Calu3 (cell line): ENCODE data around the gene ASB4. TPM values are rescaled to one million over a fixed set of nuclear protein-coding genes. Genes with fewer than 3 reads are reported as not detected.
"Not testable (repeated sequence)": the region's sequence is repeated elsewhere in the genome, so short reads cannot be mapped to it uniquely, and the experiment has no call there.

ENCODE experiments used
- BruUV-seq: library from RNA; stranded (reverse); fragments of 400-500 nt; replicated peaks from 2 replicates; lab custom pipeline; 2021; lab: Mats Ljungman, UMichigan
- CTCF ChIA-PET: fragments of 300-600 bp; sonication (Branson Sonifier 250); formaldehyde crosslinking; loops from one replicate; lab custom pipeline; 2022; ENCODE audit warnings: antibody characterized with exemption; lab: Charles Lee
- DNase-seq: peaks from one replicate; pipeline ENCODE4 v3.0.0; 2022
- H3K27ac Mint-ChIP-seq: one replicate; pipeline ENCODE4 v1.8.0; 2022; ENCODE audit warnings: mixed read lengths; ENCODE audit not compliant: unreplicated experiment
- H3K27me3 Mint-ChIP-seq: one replicate; pipeline ENCODE4 v1.8.0; 2022; ENCODE audit warnings: mixed read lengths; ENCODE audit not compliant: unreplicated experiment
- H3K36me3 Mint-ChIP-seq: one replicate; pipeline ENCODE4 v1.8.0; 2022; ENCODE audit warnings: mild to moderate bottlenecking, moderate library complexity, mixed read lengths; ENCODE audit not compliant: insufficient read depth, unreplicated experiment
- H3K4me1 Mint-ChIP-seq: one replicate; pipeline ENCODE4 v1.8.0; 2022; ENCODE audit warnings: mild to moderate bottlenecking, low read depth, mixed read lengths; ENCODE audit not compliant: unreplicated experiment
- H3K4me3 Mint-ChIP-seq: one replicate; pipeline ENCODE4 v1.8.0; 2022; ENCODE audit warnings: mild to moderate bottlenecking, low read depth, moderate library complexity, mixed read lengths; ENCODE audit not compliant: unreplicated experiment
- H3K9me3 Mint-ChIP-seq: one replicate; pipeline ENCODE4 v1.8.0; 2022; ENCODE audit warnings: low read depth, mixed read lengths; ENCODE audit not compliant: unreplicated experiment
- CTCF ChIP-seq: fragments of 200-600 bp; IDR thresholded peaks from one replicate; pipeline ENCODE4 v1.8.0; 2022; ENCODE audit warnings: antibody characterized with exemption; ENCODE audit not compliant: unreplicated experiment
- intact Hi-C: fragments of 100-400 bp; cut with micrococcal nuclease; formaldehyde crosslinking; loops from one replicate; pipeline ENCODE4 v1.10.0; 2022; ENCODE audit not compliant: unreplicated experiment
- total RNA-seq: library from RNA; stranded (reverse); gene quantifications from 2 replicates; pipeline ENCODE4 v1.2.3, GENCODE V29; 2022

The ASB4 gene
- total RNA-seq, 1 experiment from 2014 or later, result 0.47 TPM

GRCh38 chr7:95502403-95502802, 16.7 kb downstream of the ASB4 start:
- no TSS peak for BruUV-seq
- no peak for TF ChIP-seq CTCF
- Mint-ChIP-seq H3K36me3 (no peaks in the 10 kb centered on the region), H3K4me1 (peaks cover 6% of the 10 kb centered on the region), H3K9me3 (no peaks in the 10 kb centered on the region), H3K27ac (no peak overlapping the region), H3K4me3 (no peak overlapping the region), H3K27me3 (no peaks in the 10 kb centered on the region)
- no peak for DNase-seq
- CTCF ChIA-PET, result no interaction called here
- intact Hi-C loops, result no loop called here

GRCh38 chr7:95503271-95504131, 17.8 kb downstream of the ASB4 start:
- peaks cover 6% of the 10 kb centered on the region for H3K4me1 Mint-ChIP-seq
- H3K27me3 Mint-ChIP-seq, result no peaks in the 10 kb centered on the region
- intact Hi-C loops, result no loop called here
- no peak for DNase-seq
- TF ChIP-seq CTCF, result no peak
- H3K9me3 Mint-ChIP-seq, result no peaks in the 10 kb centered on the region
- H3K27ac Mint-ChIP-seq, result no peak overlapping the region
- CTCF ChIA-PET, result no interaction called here
- no peak overlapping the region for H3K4me3 Mint-ChIP-seq
- H3K36me3 Mint-ChIP-seq, result no peaks in the 10 kb centered on the region
- no TSS peak for BruUV-seq

GRCh38 chr7:95504132-95504588, 18.4 kb downstream of the ASB4 start:
- H3K4me3 Mint-ChIP-seq, H3K36me3 Mint-ChIP-seq, H3K4me1 Mint-ChIP-seq, BruUV-seq, H3K27me3 Mint-ChIP-seq, DNase-seq, intact Hi-C loops, H3K9me3 Mint-ChIP-seq, CTCF ChIA-PET, H3K27ac Mint-ChIP-seq: not testable (repeated sequence)

- intact Hi-C loops, result no loop called here
- Mint-ChIP-seq H3K36me3 (no peaks in the 10 kb centered on the region), H3K27me3 (no peaks in the 10 kb centered on the region), H3K4me1 (no peaks in the 10 kb centered on the region), H3K9me3 (no peaks in the 10 kb centered on the region), H3K4me3 (no peak overlapping the region), H3K27ac (no peak overlapping the region)
- CTCF ChIA-PET, result interaction anchor here (0.5 to 1.1 kb wide), 6 partner anchors 13 to 181 kb away, joined by 3 to 9 read pairs (median 4); no protein-coding TSS in a partner anchor
- no TSS peak for BruUV-seq
- no peak for DNase-seq
- no peak for TF ChIP-seq CTCF
Observed at GRCh38 chr7:95508780-95509179, 23.0 kb downstream of the ASB4 start.

GRCh38 chr7:95509199-95509598, 23.5 kb downstream of the ASB4 start:
- intact Hi-C loops, result no loop called here
- Mint-ChIP-seq H3K4me1 (no peaks in the 10 kb centered on the region), H3K36me3 (no peaks in the 10 kb centered on the region), H3K27ac (no peak overlapping the region), H3K4me3 (no peak overlapping the region), H3K27me3 (no peaks in the 10 kb centered on the region), H3K9me3 (no peaks in the 10 kb centered on the region)
- TF ChIP-seq CTCF, result no peak
- DNase-seq, result no peak
- CTCF ChIA-PET, result interaction anchor here (0.5 to 1.1 kb wide), 6 partner anchors 13 to 181 kb away, joined by 3 to 9 read pairs (median 4); no protein-coding TSS in a partner anchor
- BruUV-seq, result no TSS peak
